K562 (cell line): ENCODE measurements around the gene TXLNG. TPM values are rescaled to one million over a fixed set of nuclear protein-coding genes. Genes with fewer than 3 reads are reported as not detected.

Experiments used
- ATAC-seq: fragments of 200-7000 bp; cut with Tn5 transposase; 3 replicates; pipeline ENCODE4 v1.9.1; 2020; ENCODE audit warnings: moderate library complexity
- BruUV-seq: library from RNA; stranded (reverse); fragments of 400-500 nt; replicated peaks from 2 replicates; lab custom pipeline; 2021; lab: Mats Ljungman, UMichigan
- CTCF ChIA-PET: fragments of 300-600 bp; formaldehyde crosslinking; extraction: SDS; loops from one replicate; lab custom pipeline; 2021; ENCODE audit warnings: low intra/inter-chr PET ratio; lab: Yijun Ruan, JAX
- POLR2A ChIA-PET: fragments of 300-600, 350-650 bp; sonication (Branson Sonifier 250); formaldehyde crosslinking; extraction: SDS; loops from one replicate; lab custom pipeline; 2021; ENCODE audit warnings: antibody characterized with exemption, inconsistent platforms; lab: Yijun Ruan, JAX
- DNase-seq, 4 experiments: peaks; one replicate each; pipeline versions ENCODE4 v3.0.0 to v3.0.0-alpha.2; 2011 to 2018; ENCODE audit warnings: low spot score in 3 of 4, mixed read lengths in 3 of 4; ENCODE audit errors: extremely low read depth in 1 of 4
- FAIRE-seq: peaks from 2 replicates; lab custom pipeline; 2011; peaks lifted over from hg19 to GRCh38; lab: Jason Lieb, UNC
- H2AFZ ChIP-seq: 2 replicates; pipeline ENCODE4 v1.6.0; 2011; ENCODE audit warnings: low read depth, low read length, control low read depth, inconsistent platforms
- H3K27ac ChIP-seq: fragments of 200-600 bp; 3 replicates; pipeline ENCODE4 v1.8.0; 2011; ENCODE audit warnings: low read depth, mild to moderate bottlenecking, control low read depth, inconsistent platforms, low read length, moderate library complexity, mixed read lengths; ENCODE audit errors: extremely low read depth
- H3K27me3 ChIP-seq, 2 experiments: fragments of 300-600 bp in 1 of 2; 2 replicates in 1 of 2; 3 replicates in 1 of 2; pipeline versions ENCODE4 v1.6.0 to v1.8.0; 2011; ENCODE audit warnings: inconsistent platforms in 2 of 2, low read length in 2 of 2, mild to moderate bottlenecking in 1 of 2, mixed read lengths in 1 of 2, moderate library complexity in 1 of 2; ENCODE audit not compliant: control insufficient read depth in 2 of 2, insufficient read depth in 2 of 2
- H3K36me3 ChIP-seq: fragments of 300-600 bp; 3 replicates; pipeline ENCODE4 v1.8.0; 2011; ENCODE audit warnings: mild to moderate bottlenecking, low read length, inconsistent platforms; ENCODE audit not compliant: control insufficient read depth, insufficient read depth
- H3K4me1 ChIP-seq, 2 experiments: fragments of 200-600 bp in 1 of 2; replicated peaks in 1 of 2; 2 replicates in 1 of 2; 3 replicates in 1 of 2; pipeline versions ENCODE4 v1.5.1 to v1.8.0; 2011; ENCODE audit warnings: inconsistent platforms in 2 of 2, low read length in 2 of 2, mild to moderate bottlenecking in 1 of 2, mixed read lengths in 1 of 2, moderate library complexity in 1 of 2; ENCODE audit not compliant: control insufficient read depth in 2 of 2, insufficient read depth in 2 of 2
- H3K4me2 ChIP-seq: 2 replicates; pipeline ENCODE4 v1.6.1; 2011; ENCODE audit warnings: low read length, control low read depth, inconsistent platforms, mixed read lengths; ENCODE audit not compliant: insufficient read depth
- H3K4me3 ChIP-seq: fragments of 200-600 bp; sonication (generic), shearing (Covaris generic); 2 replicates; pipeline ENCODE4 v1.5.1; 2016; ENCODE audit warnings: control low read depth, inconsistent platforms
- H3K79me2 ChIP-seq: fragments of 200-600 bp; 3 replicates; pipeline ENCODE4 v1.8.0; 2011; ENCODE audit warnings: low read length, inconsistent platforms; ENCODE audit not compliant: control insufficient read depth, insufficient read depth
- H3K9ac ChIP-seq, 2 experiments: 2 replicates each; pipeline versions ENCODE4 v1.6.0 to v1.6.1; 2011; ENCODE audit warnings: low read depth in 2 of 2, low read length in 2 of 2, control low read depth in 1 of 2, inconsistent platforms in 1 of 2, mild to moderate bottlenecking in 1 of 2, mixed read lengths in 1 of 2; ENCODE audit not compliant: insufficient read depth in 1 of 2
- H3K9me1 ChIP-seq: one replicate; pipeline ENCODE4 v1.6.0; 2011; ENCODE audit warnings: inconsistent platforms, mild to moderate bottlenecking, low read length, moderate library complexity; ENCODE audit not compliant: control insufficient read depth, insufficient read depth
- H3K9me3 ChIP-seq: replicated peaks from 2 replicates; pipeline ENCODE4 v1.5.1; 2011; ENCODE audit warnings: low read depth, low read length, inconsistent platforms; ENCODE audit not compliant: control insufficient read depth, insufficient read depth
- H4K20me1 ChIP-seq: replicated peaks from 2 replicates; pipeline ENCODE4 v1.6.1; 2011; ENCODE audit warnings: low read length, inconsistent platforms, mixed read lengths; ENCODE audit not compliant: control insufficient read depth, insufficient read depth
- CEBPG ChIP-seq, 3 experiments: fragments of 200-800 bp in 1 of 3; sonication (Bioruptor generic) in 1 of 3; sonication (generic) in 1 of 3; formaldehyde crosslinking in 1 of 3; IDR thresholded peaks in 2 of 3; conservative IDR thresholded peaks in 1 of 3; 2 replicates each; pipeline versions ENCODE4 v1.6.1 to v1.8.0; 2016 to 2022; ENCODE audit warnings: missing compliant biosample characterization in 2 of 3, missing genetic modification characterization in 2 of 3, mild to moderate bottlenecking in 1 of 3, missing genetic modification reagents in 1 of 3
- FOXJ2 ChIP-seq: fragments of 200-800 bp; sonication (Bioruptor generic); IDR thresholded peaks from 2 replicates; pipeline ENCODE4 v1.6.1; 2016; ENCODE audit warnings: missing genetic modification characterization, missing compliant biosample characterization
- IRF2 ChIP-seq: sonication (generic); formaldehyde crosslinking; IDR thresholded peaks from 2 replicates; pipeline ENCODE4 v1.8.1; 2022; ENCODE audit warnings: mild to moderate bottlenecking, missing genetic modification reagents
- MEF2D ChIP-seq: conservative IDR thresholded peaks from 2 replicates; pipeline ENCODE4 v1.6.1; 2016; ENCODE audit warnings: low read depth, missing genetic modification characterization, missing compliant biosample characterization
- MTF1 ChIP-seq: fragments of 250-450 bp; sonication (Bioruptor Pico); IDR thresholded peaks from 2 replicates; pipeline ENCODE4 v1.9.0; 2021; ENCODE audit warnings: moderate library complexity, mild to moderate bottlenecking, inconsistent platforms, borderline replicate concordance
- MXI1 ChIP-seq: IDR thresholded peaks from 2 replicates; pipeline ENCODE4 v1.6.1; 2011; ENCODE audit warnings: low read depth, mild to moderate bottlenecking, improper control_type of control experiment, low read length
- NUFIP1 ChIP-seq: fragments of 450-650 bp; IDR thresholded peaks from 2 replicates; pipeline ENCODE4 v1.6.1; 2018; ENCODE audit not compliant: partially characterized antibody
- PHTF2 ChIP-seq: fragments of 250-450 bp; sonication (Bioruptor Pico); IDR thresholded peaks from 2 replicates; pipeline ENCODE4 v1.5.0; 2021; ENCODE audit warnings: mild to moderate bottlenecking
- POLR2AphosphoS2 ChIP-seq: IDR thresholded peaks from 2 replicates; pipeline ENCODE4 v1.6.1; 2012; ENCODE audit warnings: low read length, improper control_type of control experiment
- SMAD1 ChIP-seq: fragments of 150-350 bp; IDR thresholded peaks from 2 replicates; pipeline ENCODE4 v1.6.1; 2014; ENCODE audit warnings: low read length, low read depth; ENCODE audit not compliant: partially characterized antibody
- SNIP1 ChIP-seq: fragments of 450-650 bp; IDR thresholded peaks from 2 replicates; pipeline ENCODE4 v1.7.1; 2017; ENCODE audit warnings: low read depth, mild to moderate bottlenecking
- TSC22D4 ChIP-seq: fragments of 450-650 bp; IDR thresholded peaks from 2 replicates; pipeline ENCODE4 v1.6.1; 2016; ENCODE audit warnings: missing genetic modification characterization, missing biosample characterization, control low read depth
- ZNF431 ChIP-seq: sonication (generic); formaldehyde crosslinking; IDR thresholded peaks from 2 replicates; pipeline ENCODE4 v1.8.0; 2022; ENCODE audit warnings: mild to moderate bottlenecking, missing genetic modification reagents
- WGBS: fragments of 100-300 bp; shearing (Covaris generic); methylation state at CpG from one replicate; pipeline ENCODE4 v1.1.6; 2016; ENCODE audit warnings: low coverage, mixed read lengths; ENCODE audit not compliant: insufficient coverage; ENCODE audit errors: missing lambda C conversion rate; 5-methylcytosine and 5-hydroxymethylcytosine counted together
- in situ Hi-C: fragments of 300-500 bp; cut with MboI; formaldehyde crosslinking; loops from 4 replicates; pipeline ENCODE4 v1.15.0; 2018; ENCODE audit warnings: inconsistent platforms, mixed read lengths
- intact Hi-C: fragments of 100-400 bp; cut with micrococcal nuclease; formaldehyde crosslinking; loops from 2 replicates; pipeline ENCODE4 v1.14.2; 2022
- polyA plus RNA-seq, 8 experiments: library from polyadenylated mRNA; depleted of rRNA in 4 of 8; stranded (reverse) in 5 of 8; unstranded in 3 of 8; fragments of >200 nt; fragmentation: Nextera tagmentation in 2 of 8; fragmentation: Illumina TruSeq in 1 of 8; extraction: Ambion mirVana in 2 of 8; extraction: Trizol in 1 of 8; gene quantifications; 2 replicates each; pipeline versions ENCODE4 v1.2.1 to v1.2.3, GENCODE V29; 2011 to 2014; ENCODE audit warnings: inconsistent platforms in 1 of 8, missing spikeins in 1 of 8
- total RNA-seq, 7 experiments: library from RNA; depleted of rRNA in 6 of 7; stranded (reverse); fragments of >200 nt in 6 of 7; fragmentation: Illumina TruSeq in 2 of 7; extraction: Trizol in 2 of 7; gene quantifications; 2 replicates each; pipeline versions ENCODE4 v1.2.1 to v1.2.3, GENCODE V29; 2011 to 2021; ENCODE audit warnings: low replicate concordance in 1 of 7
- TF ChIP-seq, protein P1 (sequence below): fragments of 450-650 bp; IDR thresholded peaks from 2 replicates; pipeline ENCODE4 v1.6.1; 2018; ENCODE audit not compliant: partially characterized antibody

The TXLNG gene
- total and polyA plus RNA-seq, 9 of the 15 experiments (the other 6 are each of a cell fraction or from before 2014, with no cell fraction given) = 13.1 to 47.0 (median 31.6) TPM

DNA sequence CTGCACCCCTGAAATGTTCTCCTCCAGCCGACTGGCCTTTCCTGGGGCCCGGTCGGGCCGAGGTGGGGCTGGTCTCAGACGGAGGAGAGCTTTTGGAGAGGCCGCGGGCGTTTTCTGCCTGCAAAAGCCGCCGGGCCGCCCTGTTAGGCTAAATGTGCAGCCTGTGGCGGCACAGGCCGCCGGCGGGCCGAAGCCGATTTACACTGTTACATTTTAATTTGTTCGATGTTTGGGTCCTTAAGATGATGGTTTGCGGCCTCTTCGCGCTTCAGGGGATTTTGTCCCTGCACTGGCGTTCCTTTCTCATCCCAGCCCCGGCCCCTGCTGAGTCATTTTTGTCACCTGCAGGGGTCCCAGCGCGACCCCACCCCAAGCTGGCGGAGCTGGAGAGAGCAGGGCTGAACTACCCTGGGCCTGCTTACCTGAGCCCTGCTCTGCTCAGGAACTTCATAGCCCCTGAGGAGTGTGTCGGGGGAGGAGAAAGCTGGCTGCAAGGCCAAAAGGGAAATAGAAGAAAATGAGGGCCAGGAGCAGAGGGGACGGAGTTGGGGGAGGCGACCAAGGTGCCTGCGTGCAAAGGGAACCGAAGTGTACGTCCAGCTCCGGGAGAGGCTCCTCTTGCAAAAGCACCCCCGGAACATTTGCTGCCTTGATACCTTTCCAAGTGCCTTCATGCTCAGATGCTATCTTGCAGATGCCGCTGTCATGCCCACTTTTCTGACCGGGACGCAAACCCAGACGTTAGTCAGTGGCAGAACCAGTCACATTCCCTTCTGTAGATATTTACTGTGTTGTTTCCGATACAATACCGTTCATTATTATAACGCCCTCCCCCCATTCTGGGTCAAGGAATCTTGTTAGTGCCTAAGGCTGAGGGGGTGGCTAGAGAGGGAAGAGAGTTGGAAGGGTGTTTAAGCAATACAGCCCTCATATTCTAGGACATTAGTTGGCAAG is 84.9 kb downstream of the TXLNG start:
- H3K9ac ChIP-seq = peak overlapping the region; percentile 61 to 87
- ATAC-seq = peak; percentile 18
- peaks cover 25% of the 10 kb centered on the region; the same call in 2 of the 3 replicates for H3K36me3 ChIP-seq
- H3K9me1 ChIP-seq = peaks cover 3% of the 10 kb centered on the region
- peak in 1 of 4 experiments; percentile 38 for DNase-seq
- POLR2A ChIA-PET = interaction anchor here (1.1 kb wide), 1 partner anchor 12 kb away, joined by 3 read pairs; no protein-coding TSS in a partner anchor
- peak overlapping the region; percentile 48 for H3K4me3 ChIP-seq
- peak overlapping the region; percentile 86 for H3K27ac ChIP-seq
- in situ Hi-C loops = no loop called here
- no peaks in the 10 kb centered on the region for H3K27me3 ChIP-seq
- peaks cover 7% of the 10 kb centered on the region; the same call in 1 of the 2 replicates for H4K20me1 ChIP-seq
- CTCF ChIA-PET = no interaction called here
- H3K4me1 ChIP-seq = peaks cover 14 to 15% of the 10 kb centered on the region in 2 experiments; a peak in 4 of 5 replicates
- peak; percentile 23 for FAIRE-seq
- peak overlapping the region; percentile 81 for H3K4me2 ChIP-seq
- H3K9me3 ChIP-seq = no peaks in the 10 kb centered on the region
- BruUV-seq = TSS peak; percentile 96
- intact Hi-C loops = no loop called here
- WGBS = 8% methylated on average over 39 of the region's 41 CpGs
- H3K79me2 ChIP-seq = peaks cover 37% of the 10 kb centered on the region
- peak overlapping the region; percentile 94 for H2AFZ ChIP-seq
- TF ChIP-seq SMAD1 (no peak), ZNF431 (no peak), IRF2 (CRISPR knock-in tag) (no peak), MXI1 (no peak), POLR2AphosphoS2 (no peak), NUFIP1 (no peak), MTF1 (no peak), SNIP1 (no peak), TSC22D4 (tag) (no peak), MEF2D (tag) (no peak), FOXJ2 (tag) (no peak), CEBPG (CRISPR knock-in tag; IDR thresholded peaks at IDR 0.05) (no peak), CEBPG (tag; conservative IDR thresholded peaks at IDR 0.05 in 1 of 2, IDR thresholded peaks at IDR 0.05 in 1 of 2) (no peak), PHTF2 (CRISPR knock-in tag) (no peak)
- TF ChIP-seq, protein P1, sequence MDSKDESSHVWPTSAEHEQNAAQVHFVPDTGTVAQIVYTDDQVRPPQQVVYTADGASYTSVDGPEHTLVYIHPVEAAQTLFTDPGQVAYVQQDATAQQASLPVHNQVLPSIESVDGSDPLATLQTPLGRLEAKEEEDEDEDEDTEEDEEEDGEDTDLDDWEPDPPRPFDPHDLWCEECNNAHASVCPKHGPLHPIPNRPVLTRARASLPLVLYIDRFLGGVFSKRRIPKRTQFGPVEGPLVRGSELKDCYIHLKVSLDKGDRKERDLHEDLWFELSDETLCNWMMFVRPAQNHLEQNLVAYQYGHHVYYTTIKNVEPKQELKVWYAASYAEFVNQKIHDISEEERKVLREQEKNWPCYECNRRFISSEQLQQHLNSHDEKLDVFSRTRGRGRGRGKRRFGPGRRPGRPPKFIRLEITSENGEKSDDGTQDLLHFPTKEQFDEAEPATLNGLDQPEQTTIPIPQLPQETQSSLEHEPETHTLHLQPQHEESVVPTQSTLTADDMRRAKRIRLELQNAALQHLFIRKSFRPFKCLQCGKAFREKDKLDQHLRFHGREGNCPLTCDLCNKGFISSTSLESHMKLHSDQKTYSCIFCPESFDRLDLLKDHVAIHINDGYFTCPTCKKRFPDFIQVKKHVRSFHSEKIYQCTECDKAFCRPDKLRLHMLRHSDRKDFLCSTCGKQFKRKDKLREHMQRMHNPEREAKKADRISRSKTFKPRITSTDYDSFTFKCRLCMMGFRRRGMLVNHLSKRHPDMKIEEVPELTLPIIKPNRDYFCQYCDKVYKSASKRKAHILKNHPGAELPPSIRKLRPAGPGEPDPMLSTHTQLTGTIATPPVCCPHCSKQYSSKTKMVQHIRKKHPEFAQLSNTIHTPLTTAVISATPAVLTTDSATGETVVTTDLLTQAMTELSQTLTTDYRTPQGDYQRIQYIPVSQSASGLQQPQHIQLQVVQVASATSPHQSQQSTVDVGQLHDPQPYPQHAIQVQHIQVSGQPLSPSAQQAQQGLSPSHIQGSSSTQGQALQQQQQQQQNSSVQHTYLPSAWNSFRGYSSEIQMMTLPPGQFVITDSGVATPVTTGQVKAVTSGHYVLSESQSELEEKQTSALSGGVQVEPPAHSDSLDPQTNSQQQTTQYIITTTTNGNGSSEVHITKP = peak; percentile 15
